22Rv1 (cell line): ENCODE data around the gene RERGL.

Source experiments
- H3K27ac ChIP-seq: fragments of 450-650 bp; 2 replicates; pipeline ENCODE4 v1.5.1; 2017
- CTCF ChIP-seq: fragments of 450-650 bp; IDR thresholded peaks from 2 replicates; pipeline ENCODE4 v1.5.1; 2017; ENCODE audit warnings: mild to moderate bottlenecking
- ZFX ChIP-seq: fragments of 450-650 bp; IDR thresholded peaks from 2 replicates; pipeline ENCODE4 v1.6.1; 2017; ENCODE audit warnings: antibody characterized with exemption, borderline replicate concordance

Gene RERGL

GRCh38 chr12:18108611-18109010, 18.6 kb upstream of the RERGL start:
- H3K27ac ChIP-seq = no peak overlapping the region
- TF ChIP-seq ZFX (no peak), CTCF (no peak)

- TF ChIP-seq CTCF (no peak), ZFX (no peak)
Measured at GRCh38 chr12:18103624-18104023, 13.6 kb upstream of the RERGL start.

GRCh38 chr12:18101043-18101442, 11.1 kb upstream of the RERGL start:
- no peak overlapping the region for H3K27ac ChIP-seq
- no peak for TF ChIP-seq CTCF
- TF ChIP-seq ZFX = no peak

More at GRCh38 chr12:18103624-18104023, 13.6 kb upstream of the RERGL start:
- no peak overlapping the region for H3K27ac ChIP-seq

GRCh38 chr12:18084080-18084479, 5.9 kb downstream of the RERGL start:
- no peak overlapping the region for H3K27ac ChIP-seq
- TF ChIP-seq CTCF = no peak
- TF ChIP-seq ZFX = no peak

GRCh38 chr12:18079541-18080246, 10.3 kb downstream of the RERGL start:
- H3K27ac ChIP-seq = no peak overlapping the region
- TF ChIP-seq CTCF (no peak), ZFX (no peak)

GRCh38 chr12:18074001-18074400, 16.0 kb downstream of the RERGL start:
- no peak overlapping the region for H3K27ac ChIP-seq
- TF ChIP-seq CTCF (no peak), ZFX (no peak)

- TF ChIP-seq CTCF (no peak), ZFX (no peak)
- no peak overlapping the region for H3K27ac ChIP-seq
Measured at GRCh38 chr12:18072723-18073122, 17.3 kb downstream of the RERGL start.
